Measurements from ENCODE around the gene LRRIQ1.
A peak's percentile ranks its signal among the peaks of the same experiment; 100 is the strongest.

Gene LRRIQ1

DNA sequence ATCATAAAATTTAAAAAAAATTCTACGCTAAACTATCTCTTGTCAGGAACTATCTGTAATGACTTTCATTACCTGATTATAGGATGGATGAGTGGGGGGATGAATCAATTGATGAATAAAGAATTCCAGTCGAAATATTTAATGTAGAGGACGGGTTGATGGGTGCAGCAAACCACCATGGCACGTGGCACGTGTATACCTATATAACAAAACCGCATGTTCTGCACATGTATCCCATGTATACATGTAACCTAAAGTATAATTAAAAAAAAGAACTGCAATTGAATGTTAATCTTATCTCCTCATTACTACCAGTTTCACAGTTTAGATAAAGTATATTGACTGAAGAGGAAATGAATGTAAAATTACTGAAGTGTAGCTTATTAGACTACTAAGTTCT, 23.4 kb downstream of the LRRIQ1 start:
- TF ChIP-seq, protein P1, sequence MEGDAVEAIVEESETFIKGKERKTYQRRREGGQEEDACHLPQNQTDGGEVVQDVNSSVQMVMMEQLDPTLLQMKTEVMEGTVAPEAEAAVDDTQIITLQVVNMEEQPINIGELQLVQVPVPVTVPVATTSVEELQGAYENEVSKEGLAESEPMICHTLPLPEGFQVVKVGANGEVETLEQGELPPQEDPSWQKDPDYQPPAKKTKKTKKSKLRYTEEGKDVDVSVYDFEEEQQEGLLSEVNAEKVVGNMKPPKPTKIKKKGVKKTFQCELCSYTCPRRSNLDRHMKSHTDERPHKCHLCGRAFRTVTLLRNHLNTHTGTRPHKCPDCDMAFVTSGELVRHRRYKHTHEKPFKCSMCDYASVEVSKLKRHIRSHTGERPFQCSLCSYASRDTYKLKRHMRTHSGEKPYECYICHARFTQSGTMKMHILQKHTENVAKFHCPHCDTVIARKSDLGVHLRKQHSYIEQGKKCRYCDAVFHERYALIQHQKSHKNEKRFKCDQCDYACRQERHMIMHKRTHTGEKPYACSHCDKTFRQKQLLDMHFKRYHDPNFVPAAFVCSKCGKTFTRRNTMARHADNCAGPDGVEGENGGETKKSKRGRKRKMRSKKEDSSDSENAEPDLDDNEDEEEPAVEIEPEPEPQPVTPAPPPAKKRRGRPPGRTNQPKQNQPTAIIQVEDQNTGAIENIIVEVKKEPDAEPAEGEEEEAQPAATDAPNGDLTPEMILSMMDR (IDR thresholded peaks at IDR 0.05): no peak
- intact Hi-C loops (cut with DNase I; ENCODE audit: low total_unique reads): no loop called here
- Histone ChIP-seq H3K4me1 (no peaks in the 10 kb centered on the region), H3K4me3 (no peak overlapping the region), H3K27me3 (no peaks in the 10 kb centered on the region), H3K36me3 (no peaks in the 10 kb centered on the region), H3K27ac (no peak overlapping the region), H3K9me3 (no peaks in the 10 kb centered on the region)
- DNase-seq: no peak

DNA sequence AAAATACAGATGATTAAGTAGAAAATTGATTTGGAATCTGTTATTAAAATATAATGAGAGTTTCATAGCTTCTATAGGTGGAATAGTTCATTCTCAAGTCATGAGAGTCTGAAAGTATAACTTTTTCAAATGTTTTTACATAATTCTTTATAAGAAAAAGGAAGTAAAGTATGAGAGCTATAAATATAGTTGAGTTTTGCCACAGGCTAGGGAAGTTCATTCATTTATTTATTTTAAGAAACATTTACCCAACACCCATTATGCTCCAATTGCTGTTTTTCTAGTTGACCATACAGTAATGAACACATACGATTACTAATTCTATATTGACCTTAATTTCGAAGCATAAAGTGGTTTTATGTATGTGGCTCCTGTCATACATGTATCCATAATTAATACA, 24.8 kb downstream of the LRRIQ1 start:
- DNase-seq: no peak
- Histone ChIP-seq H3K4me1 (no peaks in the 10 kb centered on the region), H3K36me3 (no peaks in the 10 kb centered on the region), H3K9me3 (no peaks in the 10 kb centered on the region), H3K27ac (no peak overlapping the region), H3K27me3 (no peaks in the 10 kb centered on the region), H3K4me3 (no peak overlapping the region)
- intact Hi-C loops (cut with DNase I; ENCODE audit: low total_unique reads): no loop called here
- TF ChIP-seq, protein P1 (IDR thresholded peaks at IDR 0.05): no peak

DNA sequence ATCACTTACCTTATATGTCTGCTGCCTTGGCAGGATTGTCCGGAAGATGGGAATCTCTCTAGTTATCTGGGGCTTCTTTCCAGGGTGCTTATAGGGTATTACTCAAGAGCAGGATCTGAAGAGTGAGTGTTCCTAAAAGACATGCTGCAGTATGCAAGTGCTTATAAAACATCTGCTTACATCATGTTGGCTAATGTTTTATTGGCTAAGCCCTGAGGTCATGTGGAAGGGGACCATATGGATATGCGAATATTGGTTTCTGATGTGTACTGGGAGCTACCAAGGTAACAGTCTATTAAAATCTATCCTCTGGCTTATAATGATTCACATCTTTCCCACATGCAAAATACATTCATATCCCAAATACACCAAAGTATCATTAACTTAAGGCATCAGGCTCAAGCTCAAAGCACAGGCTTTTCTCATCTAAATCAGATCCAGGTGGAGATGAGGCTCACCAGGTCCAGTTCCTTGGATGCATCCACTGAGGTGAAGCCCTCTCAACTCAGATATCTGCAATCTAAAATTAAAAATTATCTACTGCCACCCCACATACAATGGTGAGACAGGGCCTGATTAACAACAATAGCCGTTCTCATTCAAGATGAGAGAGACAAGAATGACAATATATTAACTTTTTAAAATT, 29.8 kb downstream of the LRRIQ1 start:
- H3K27me3 ChIP-seq: no peaks in the 10 kb centered on the region
- H3K4me3 ChIP-seq: no peak overlapping the region
- H3K4me1 ChIP-seq: no peaks in the 10 kb centered on the region
- no peak for DNase-seq
- TF ChIP-seq, protein P1 (IDR thresholded peaks at IDR 0.05): no peak
- intact Hi-C loops (cut with DNase I; ENCODE audit: low total_unique reads): no loop called here
- no peak overlapping the region for H3K27ac ChIP-seq
- H3K36me3 ChIP-seq: no peaks in the 10 kb centered on the region
- no peaks in the 10 kb centered on the region for H3K9me3 ChIP-seq

- Histone ChIP-seq H3K27ac (no peak overlapping the region), H3K36me3 (no peaks in the 10 kb centered on the region), H3K4me3 (no peak overlapping the region), H3K9me3 (no peaks in the 10 kb centered on the region), H3K27me3 (no peaks in the 10 kb centered on the region), H3K4me1 (no peaks in the 10 kb centered on the region)
- DNase-seq: no peak
- TF ChIP-seq, protein P1 (IDR thresholded peaks at IDR 0.05): no peak
- intact Hi-C loops (cut with DNase I; ENCODE audit: low total_unique reads): no loop called here
These were observed 36.7 kb downstream of the LRRIQ1 start for GRCh38 chr12:85072826-85073225.

- no peaks in the 10 kb centered on the region for H3K4me1 ChIP-seq
- no peak overlapping the region for H3K4me3 ChIP-seq
- no peak for DNase-seq
- TF ChIP-seq, protein P1 (IDR thresholded peaks at IDR 0.05): peak in 1 of 2 experiments; percentile 18
- H3K36me3 ChIP-seq: no peaks in the 10 kb centered on the region
- no peaks in the 10 kb centered on the region for H3K9me3 ChIP-seq
- intact Hi-C loops (cut with DNase I; ENCODE audit: low total_unique reads): no loop called here
- no peaks in the 10 kb centered on the region for H3K27me3 ChIP-seq
- no peak overlapping the region for H3K27ac ChIP-seq
These were observed 40.7 kb downstream of the LRRIQ1 start for GRCh38 chr12:85076688-85077430.

Data from tibial artery (tissue), 4 donors.